Measurements from ENCODE around the gene OSBPL6.

GRCh38 chr2:178163395-178163794, 30.9 kb upstream of the OSBPL6 start:
- TF ChIP-seq CTCF (CRISPR knock-in tag; IDR thresholded peaks at IDR 0.05) (no peak), ZNF460 (CRISPR knock-in tag; IDR thresholded peaks at IDR 0.05; ENCODE audit: borderline replicate concordance) (no peak), NCOA5 (CRISPR knock-in tag; IDR thresholded peaks at IDR 0.05) (no peak), SMARCC2 (IDR thresholded peaks at IDR 0.05) (no peak), ZNF343 (CRISPR knock-in tag; IDR thresholded peaks at IDR 0.05) (no peak), ELF1 (CRISPR knock-in tag; IDR thresholded peaks at IDR 0.05) (no peak), RFX5 (IDR thresholded peaks at IDR 0.05; ENCODE audit: low read depth, low read length) (no peak), EHMT2 (IDR thresholded peaks at IDR 0.05; ENCODE audit: borderline replicate concordance, low read depth, low read length) (no peak), CBFB (CRISPR knock-in tag; IDR thresholded peaks at IDR 0.05) (no peak), RFX3 (CRISPR knock-in tag; IDR thresholded peaks at IDR 0.05) (no peak)
- TF ChIP-seq, protein P1, sequence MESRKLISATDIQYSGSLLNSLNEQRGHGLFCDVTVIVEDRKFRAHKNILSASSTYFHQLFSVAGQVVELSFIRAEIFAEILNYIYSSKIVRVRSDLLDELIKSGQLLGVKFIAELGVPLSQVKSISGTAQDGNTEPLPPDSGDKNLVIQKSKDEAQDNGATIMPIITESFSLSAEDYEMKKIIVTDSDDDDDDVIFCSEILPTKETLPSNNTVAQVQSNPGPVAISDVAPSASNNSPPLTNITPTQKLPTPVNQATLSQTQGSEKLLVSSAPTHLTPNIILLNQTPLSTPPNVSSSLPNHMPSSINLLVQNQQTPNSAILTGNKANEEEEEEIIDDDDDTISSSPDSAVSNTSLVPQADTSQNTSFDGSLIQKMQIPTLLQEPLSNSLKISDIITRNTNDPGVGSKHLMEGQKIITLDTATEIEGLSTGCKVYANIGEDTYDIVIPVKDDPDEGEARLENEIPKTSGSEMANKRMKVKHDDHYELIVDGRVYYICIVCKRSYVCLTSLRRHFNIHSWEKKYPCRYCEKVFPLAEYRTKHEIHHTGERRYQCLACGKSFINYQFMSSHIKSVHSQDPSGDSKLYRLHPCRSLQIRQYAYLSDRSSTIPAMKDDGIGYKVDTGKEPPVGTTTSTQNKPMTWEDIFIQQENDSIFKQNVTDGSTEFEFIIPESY (CRISPR knock-in tag; IDR thresholded peaks at IDR 0.05), result no peak
